HEK293 (cell line): ENCODE measurements around the gene COMMD10.

Experiments used
- CTCF ChIA-PET: fragments of 350-600 bp; formaldehyde crosslinking; extraction: SDS; loops from one replicate; lab custom pipeline; 2021; ENCODE audit warnings: antibody characterized with exemption; lab: Yijun Ruan, JAX
- POLR2A ChIA-PET: fragments of 300-600 bp; formaldehyde crosslinking; extraction: SDS; loops from one replicate; lab custom pipeline; 2020; ENCODE audit warnings: antibody characterized with exemption, inconsistent platforms; lab: Yijun Ruan, JAX
- H3K27ac ChIP-seq: fragments of 200-500 bp; sonication (Bioruptor generic); 2 replicates; pipeline ENCODE4 v1.5.1; 2014; ENCODE audit warnings: low read depth, low read length, control low read depth, inconsistent platforms; ENCODE audit errors: extremely low read depth
- H3K36me3 ChIP-seq, 2 experiments: fragments of 200-500 bp in 1 of 2; sonication (Bioruptor generic) in 1 of 2; 1 replicate in 1 of 2; 2 replicates in 1 of 2; pipeline ENCODE4 v1.5.1; 2014 to 2017; ENCODE audit warnings: inconsistent platforms in 2 of 2, low read length in 2 of 2; ENCODE audit not compliant: control insufficient read depth in 2 of 2, insufficient read depth in 1 of 2
- H3K4me1 ChIP-seq: fragments of 200-500 bp; sonication (Bioruptor generic); 2 replicates; pipeline ENCODE4 v1.5.1; 2014; ENCODE audit warnings: mild to moderate bottlenecking, low read length, inconsistent platforms; ENCODE audit not compliant: control insufficient read depth, insufficient read depth
- H3K4me3 ChIP-seq: 2 replicates; pipeline ENCODE4 v1.5.1; 2011; ENCODE audit warnings: low read depth, mild to moderate bottlenecking, control low read depth, low read length, moderate library complexity
- H3K9me3 ChIP-seq: fragments of 200-500 bp; sonication (Bioruptor generic); 2 replicates; pipeline ENCODE4 v1.5.1; 2014; ENCODE audit warnings: low read depth, low read length, inconsistent platforms; ENCODE audit not compliant: control insufficient read depth, insufficient read depth
- FEZF1 ChIP-seq: fragments of 450-650 bp; formaldehyde crosslinking; IDR thresholded peaks from 2 replicates; pipeline ENCODE4 v1.5.1; 2016; ENCODE audit warnings: missing biosample characterization, missing genetic modification characterization
- GLIS2 ChIP-seq: fragments of 450-650 bp; formaldehyde crosslinking; IDR thresholded peaks from 2 replicates; pipeline ENCODE4 v1.5.1; 2016; ENCODE audit warnings: missing biosample characterization, missing genetic modification characterization
- IKZF3 ChIP-seq: fragments of 450-650 bp; IDR thresholded peaks from 2 replicates; pipeline ENCODE4 v1.5.0; 2018; ENCODE audit warnings: missing biosample characterization, mild to moderate bottlenecking, missing genetic modification characterization, moderate library complexity
- KLF7 ChIP-seq: fragments of 450-650 bp; formaldehyde crosslinking; IDR thresholded peaks from 2 replicates; pipeline ENCODE4 v1.5.1; 2016; ENCODE audit warnings: missing biosample characterization, missing genetic modification characterization, borderline replicate concordance
- PRDM1 ChIP-seq: fragments of 450-650 bp; formaldehyde crosslinking; IDR thresholded peaks from 2 replicates; pipeline ENCODE4; 2016; ENCODE audit warnings: missing biosample characterization, missing genetic modification characterization
- ZBTB21 ChIP-seq: fragments of 450-650 bp; formaldehyde crosslinking; IDR thresholded peaks from 2 replicates; pipeline ENCODE4 v1.5.1; 2017; ENCODE audit warnings: missing biosample characterization, missing genetic modification characterization
- ZNF560 ChIP-seq: fragments of 450-650 bp; formaldehyde crosslinking; IDR thresholded peaks from 2 replicates; pipeline ENCODE4 v1.5.1; 2017; ENCODE audit warnings: missing biosample characterization, missing genetic modification characterization, borderline replicate concordance
- ZNF585B ChIP-seq: fragments of 450-650 bp; formaldehyde crosslinking; IDR thresholded peaks from 2 replicates; pipeline ENCODE4 v1.5.1; 2016; ENCODE audit warnings: missing biosample characterization, missing genetic modification characterization
- ZNF677 ChIP-seq: fragments of 450-650 bp; IDR thresholded peaks from 2 replicates; pipeline ENCODE4 v1.5.0; 2018; ENCODE audit warnings: missing biosample characterization, mild to moderate bottlenecking, missing genetic modification characterization, moderate library complexity
- TF ChIP-seq, protein P1 (sequence below): fragments of 450-650 bp; formaldehyde crosslinking; IDR thresholded peaks from 2 replicates; pipeline ENCODE4 v1.5.1; 2016; ENCODE audit warnings: missing biosample characterization, missing genetic modification characterization
- TF ChIP-seq, protein P2 (sequence below): fragments of 450-650 bp; formaldehyde crosslinking; IDR thresholded peaks from 2 replicates; pipeline ENCODE4 v1.5.1; 2016; ENCODE audit warnings: missing biosample characterization, missing genetic modification characterization, borderline replicate concordance
- TF ChIP-seq, protein P3 (sequence below): fragments of 450-650 bp; formaldehyde crosslinking; IDR thresholded peaks from 2 replicates; pipeline ENCODE4 v1.5.1; 2016; ENCODE audit warnings: missing biosample characterization, missing genetic modification characterization

Gene COMMD10

DNA sequence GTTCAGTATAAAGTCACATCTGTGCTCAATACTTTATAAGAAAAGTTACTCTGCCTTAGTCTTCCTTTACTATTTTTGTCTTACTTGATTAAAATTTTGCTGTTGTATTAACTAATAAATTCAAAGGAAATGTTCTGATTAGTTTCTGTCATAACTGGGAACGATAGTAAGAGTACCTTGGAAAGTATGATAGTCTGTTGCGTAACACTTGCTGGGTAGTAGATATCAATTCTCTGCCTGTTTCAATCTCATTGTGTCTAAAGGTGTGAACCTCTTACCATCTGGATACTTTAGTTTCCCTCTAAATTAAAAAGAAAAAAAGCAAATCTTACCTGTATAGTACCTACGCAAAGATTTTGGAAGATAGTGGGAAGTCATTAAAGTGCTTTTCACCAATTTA lies 48.5 kb downstream of the COMMD10 start:
- TF ChIP-seq IKZF3 (no peak), ZNF677 (no peak), FEZF1 (tag by site-specific recombination) (no peak), GLIS2 (tag by site-specific recombination) (no peak)
- TF ChIP-seq, protein P1, sequence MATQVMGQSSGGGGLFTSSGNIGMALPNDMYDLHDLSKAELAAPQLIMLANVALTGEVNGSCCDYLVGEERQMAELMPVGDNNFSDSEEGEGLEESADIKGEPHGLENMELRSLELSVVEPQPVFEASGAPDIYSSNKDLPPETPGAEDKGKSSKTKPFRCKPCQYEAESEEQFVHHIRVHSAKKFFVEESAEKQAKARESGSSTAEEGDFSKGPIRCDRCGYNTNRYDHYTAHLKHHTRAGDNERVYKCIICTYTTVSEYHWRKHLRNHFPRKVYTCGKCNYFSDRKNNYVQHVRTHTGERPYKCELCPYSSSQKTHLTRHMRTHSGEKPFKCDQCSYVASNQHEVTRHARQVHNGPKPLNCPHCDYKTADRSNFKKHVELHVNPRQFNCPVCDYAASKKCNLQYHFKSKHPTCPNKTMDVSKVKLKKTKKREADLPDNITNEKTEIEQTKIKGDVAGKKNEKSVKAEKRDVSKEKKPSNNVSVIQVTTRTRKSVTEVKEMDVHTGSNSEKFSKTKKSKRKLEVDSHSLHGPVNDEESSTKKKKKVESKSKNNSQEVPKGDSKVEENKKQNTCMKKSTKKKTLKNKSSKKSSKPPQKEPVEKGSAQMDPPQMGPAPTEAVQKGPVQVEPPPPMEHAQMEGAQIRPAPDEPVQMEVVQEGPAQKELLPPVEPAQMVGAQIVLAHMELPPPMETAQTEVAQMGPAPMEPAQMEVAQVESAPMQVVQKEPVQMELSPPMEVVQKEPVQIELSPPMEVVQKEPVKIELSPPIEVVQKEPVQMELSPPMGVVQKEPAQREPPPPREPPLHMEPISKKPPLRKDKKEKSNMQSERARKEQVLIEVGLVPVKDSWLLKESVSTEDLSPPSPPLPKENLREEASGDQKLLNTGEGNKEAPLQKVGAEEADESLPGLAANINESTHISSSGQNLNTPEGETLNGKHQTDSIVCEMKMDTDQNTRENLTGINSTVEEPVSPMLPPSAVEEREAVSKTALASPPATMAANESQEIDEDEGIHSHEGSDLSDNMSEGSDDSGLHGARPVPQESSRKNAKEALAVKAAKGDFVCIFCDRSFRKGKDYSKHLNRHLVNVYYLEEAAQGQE (tag by site-specific recombination) = no peak
- TF ChIP-seq, protein P2, sequence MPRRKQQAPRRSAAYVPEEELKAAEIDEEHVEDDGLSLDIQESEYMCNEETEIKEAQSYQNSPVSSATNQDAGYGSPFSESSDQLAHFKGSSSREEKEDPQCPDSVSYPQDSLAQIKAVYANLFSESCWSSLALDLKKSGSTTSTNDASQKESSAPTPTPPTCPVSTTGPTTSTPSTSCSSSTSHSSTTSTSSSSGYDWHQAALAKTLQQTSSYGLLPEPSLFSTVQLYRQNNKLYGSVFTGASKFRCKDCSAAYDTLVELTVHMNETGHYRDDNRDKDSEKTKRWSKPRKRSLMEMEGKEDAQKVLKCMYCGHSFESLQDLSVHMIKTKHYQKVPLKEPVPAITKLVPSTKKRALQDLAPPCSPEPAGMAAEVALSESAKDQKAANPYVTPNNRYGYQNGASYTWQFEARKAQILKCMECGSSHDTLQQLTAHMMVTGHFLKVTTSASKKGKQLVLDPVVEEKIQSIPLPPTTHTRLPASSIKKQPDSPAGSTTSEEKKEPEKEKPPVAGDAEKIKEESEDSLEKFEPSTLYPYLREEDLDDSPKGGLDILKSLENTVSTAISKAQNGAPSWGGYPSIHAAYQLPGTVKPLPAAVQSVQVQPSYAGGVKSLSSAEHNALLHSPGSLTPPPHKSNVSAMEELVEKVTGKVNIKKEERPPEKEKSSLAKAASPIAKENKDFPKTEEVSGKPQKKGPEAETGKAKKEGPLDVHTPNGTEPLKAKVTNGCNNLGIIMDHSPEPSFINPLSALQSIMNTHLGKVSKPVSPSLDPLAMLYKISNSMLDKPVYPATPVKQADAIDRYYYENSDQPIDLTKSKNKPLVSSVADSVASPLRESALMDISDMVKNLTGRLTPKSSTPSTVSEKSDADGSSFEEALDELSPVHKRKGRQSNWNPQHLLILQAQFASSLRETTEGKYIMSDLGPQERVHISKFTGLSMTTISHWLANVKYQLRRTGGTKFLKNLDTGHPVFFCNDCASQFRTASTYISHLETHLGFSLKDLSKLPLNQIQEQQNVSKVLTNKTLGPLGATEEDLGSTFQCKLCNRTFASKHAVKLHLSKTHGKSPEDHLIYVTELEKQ (tag by site-specific recombination) = no peak
- CTCF ChIA-PET = no interaction called here
- H3K27ac ChIP-seq = no peak overlapping the region
- H3K4me1 ChIP-seq = no peaks in the 10 kb centered on the region
- POLR2A ChIA-PET = no interaction called here
- H3K36me3 ChIP-seq = no peaks in the 10 kb centered on the region
- H3K4me3 ChIP-seq = no peak overlapping the region
- H3K9me3 ChIP-seq = no peaks in the 10 kb centered on the region

DNA sequence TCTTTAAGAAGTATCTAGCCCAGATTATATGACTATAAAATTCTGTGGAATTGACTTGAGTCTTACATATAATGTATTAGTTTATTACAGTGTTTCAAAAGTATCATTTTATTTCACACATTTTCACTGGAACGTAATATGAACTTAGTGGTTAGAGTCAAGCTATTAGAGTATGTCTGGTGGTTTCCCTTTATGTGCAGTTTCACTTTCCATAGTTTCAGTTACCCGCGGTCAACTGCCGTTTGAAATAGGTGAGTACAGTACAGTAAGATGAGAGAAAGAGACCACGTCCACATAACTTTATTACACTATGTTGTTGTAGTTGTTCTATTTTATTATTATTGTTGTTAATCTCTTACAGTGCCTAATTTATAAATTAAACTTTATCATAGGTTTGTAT lies 50.5 kb downstream of the COMMD10 start:
- TF ChIP-seq ZNF560 (tag by site-specific recombination) = no peak
- TF ChIP-seq PRDM1 = no peak
- TF ChIP-seq, protein P3, sequence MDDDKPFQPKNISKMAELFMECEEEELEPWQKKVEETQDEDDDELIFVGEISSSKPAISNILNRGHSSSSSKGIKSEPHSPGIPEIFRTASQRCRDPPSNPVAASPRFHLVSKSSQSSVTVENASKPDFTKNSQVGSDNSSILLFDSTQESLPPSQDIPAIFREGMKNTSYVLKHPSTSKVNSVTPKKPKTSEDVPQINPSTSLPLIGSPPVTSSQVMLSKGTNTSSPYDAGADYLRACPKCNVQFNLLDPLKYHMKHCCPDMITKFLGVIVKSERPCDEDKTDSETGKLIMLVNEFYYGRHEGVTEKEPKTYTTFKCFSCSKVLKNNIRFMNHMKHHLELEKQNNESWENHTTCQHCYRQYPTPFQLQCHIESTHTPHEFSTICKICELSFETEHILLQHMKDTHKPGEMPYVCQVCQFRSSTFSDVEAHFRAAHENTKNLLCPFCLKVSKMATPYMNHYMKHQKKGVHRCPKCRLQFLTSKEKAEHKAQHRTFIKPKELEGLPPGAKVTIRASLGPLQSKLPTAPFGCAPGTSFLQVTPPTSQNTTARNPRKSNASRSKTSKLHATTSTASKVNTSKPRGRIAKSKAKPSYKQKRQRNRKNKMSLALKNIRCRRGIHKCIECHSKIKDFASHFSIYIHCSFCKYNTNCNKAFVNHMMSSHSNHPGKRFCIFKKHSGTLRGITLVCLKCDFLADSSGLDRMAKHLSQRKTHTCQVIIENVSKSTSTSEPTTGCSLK (tag by site-specific recombination) = no peak
- no peak for TF ChIP-seq ZBTB21 (tag by site-specific recombination)
- TF ChIP-seq ZNF585B = no peak
- no peak for TF ChIP-seq KLF7
- TF ChIP-seq, all 188 proteins: peak for 0
- Histone ChIP-seq H3K9me3 (no peaks in the 10 kb centered on the region), H3K4me3 (no peak overlapping the region), H3K27ac (no peak overlapping the region), H3K36me3 (no peaks in the 10 kb centered on the region), H3K4me1 (no peaks in the 10 kb centered on the region)
- CTCF ChIA-PET = interaction anchor here (0.5 to 0.7 kb wide), 3 partner anchors 112 to 1520 kb away, joined by 3 to 4 read pairs (median 4); no protein-coding TSS in a partner anchor
- POLR2A ChIA-PET = no interaction called here
